A549 (cell line): Measurements from ENCODE around the gene ALDH5A1. TPM values are rescaled to one million over a fixed set of nuclear protein-coding genes. Genes with fewer than 3 reads are reported as not detected.

Experiments used
- ATAC-seq, 2 experiments: fragments of 200-7000 bp in 1 of 2; fragments of >200 bp in 1 of 2; cut with Nextera tagmentation in 1 of 2; cut with Tn5 transposase in 1 of 2; 3 replicates each; pipeline versions ENCODE4 v1.8.0 to v1.9.1; 2018 to 2020; ENCODE audit warnings: mild to moderate bottlenecking in 1 of 2, moderate library complexity in 1 of 2
- CTCF ChIA-PET: fragments of 300-600 bp; sonication (Branson Sonifier 250); formaldehyde crosslinking; extraction: SDS; loops from one replicate; lab custom pipeline; 2021; ENCODE audit warnings: antibody characterized with exemption, inconsistent platforms; lab: Yijun Ruan, JAX
- POLR2A ChIA-PET: fragments of 350-600 bp; formaldehyde crosslinking; extraction: SDS; loops from one replicate; lab custom pipeline; 2021; ENCODE audit warnings: antibody characterized with exemption, inconsistent platforms; lab: Yijun Ruan, JAX
- DNase-seq, 2 experiments: peaks; one replicate each; pipeline versions ENCODE4 v3.0.0 to v3.0.0-alpha.2; 2011 to 2016; ENCODE audit warnings: low read depth in 1 of 2, low spot score in 1 of 2
- FAIRE-seq: peaks from 2 replicates; lab custom pipeline; 2011; peaks lifted over from hg19 to GRCh38; lab: Jason Lieb, UNC
- H3K27ac ChIP-seq, 2 experiments: fragments of >200 bp; sonication (Bioruptor Twin); formaldehyde crosslinking; 3 replicates each; pipeline ENCODE4 v1.5.1; 2016 to 2017
- H3K4me1 ChIP-seq: fragments of >200 bp; sonication (Bioruptor Twin); formaldehyde crosslinking; 3 replicates; pipeline ENCODE4 v1.6.1; 2016
- H3K4me2 ChIP-seq: fragments of >200 bp; sonication (Bioruptor Twin); formaldehyde crosslinking; 3 replicates; pipeline ENCODE4 v1.6.1; 2016
- H3K4me3 ChIP-seq: fragments of >200 bp; sonication (Bioruptor Twin); formaldehyde crosslinking; 3 replicates; pipeline ENCODE4 v1.5.1; 2016
- H3K9me3 ChIP-seq: fragments of >200 bp; sonication (Bioruptor Twin); formaldehyde crosslinking; 3 replicates; pipeline ENCODE4 v1.6.1; 2016
- BCL3 ChIP-seq: fragments of >200 bp; sonication (Bioruptor Twin); formaldehyde crosslinking; IDR thresholded peaks from 3 replicates; pipeline ENCODE4 v1.6.1; 2016
- CBX2 ChIP-seq: fragments of 200-600 bp; sonication (generic); IDR thresholded peaks from 2 replicates; pipeline ENCODE4 v1.6.1; 2016; ENCODE audit warnings: low read depth, mild to moderate bottlenecking, borderline replicate concordance
- CHD2 ChIP-seq: fragments of 150-350 bp; IDR thresholded peaks from 2 replicates; pipeline ENCODE4 v1.6.1; 2014; ENCODE audit warnings: low read length; ENCODE audit not compliant: partially characterized antibody
- CHD4 ChIP-seq: fragments of 200-600 bp; sonication (generic); IDR thresholded peaks from 2 replicates; pipeline ENCODE4 v1.6.1; 2016; ENCODE audit warnings: antibody characterized with exemption, mild to moderate bottlenecking, borderline replicate concordance
- EP300 ChIP-seq, 2 experiments: fragments of >200 bp; sonication (Bioruptor Twin); formaldehyde crosslinking; IDR thresholded peaks; 2 replicates in 1 of 2; 3 replicates in 1 of 2; pipeline ENCODE4 v1.6.1; 2016 to 2017
- ESRRA ChIP-seq: fragments of 150-350 bp; IDR thresholded peaks from 2 replicates; pipeline ENCODE4 v1.6.1; 2014; ENCODE audit warnings: mild to moderate bottlenecking, low read length, borderline replicate concordance
- FOSB ChIP-seq: fragments of 250-450 bp; sonication (Bioruptor Pico); IDR thresholded peaks from 2 replicates; pipeline ENCODE4 v1.5.0; 2020; ENCODE audit warnings: mild to moderate bottlenecking, moderate library complexity
- GATA3 ChIP-seq: IDR thresholded peaks from 2 replicates; pipeline ENCODE4 v1.6.1; 2012; ENCODE audit warnings: borderline replicate concordance
- HOXA7 ChIP-seq: fragments of 250-450 bp; sonication (Bioruptor Pico); IDR thresholded peaks from 2 replicates; pipeline ENCODE4 v1.5.0; 2020; ENCODE audit warnings: mild to moderate bottlenecking, moderate library complexity
- JUN ChIP-seq, 2 experiments: fragments of >200 bp; sonication (Bioruptor Twin); formaldehyde crosslinking; IDR thresholded peaks; 2 replicates in 1 of 2; 3 replicates in 1 of 2; pipeline ENCODE4 v1.6.1; 2016 to 2017
- KDM1A ChIP-seq: fragments of 200-600 bp; sonication (generic); IDR thresholded peaks from 2 replicates; pipeline ENCODE4 v1.6.1; 2016; ENCODE audit warnings: low read depth, mild to moderate bottlenecking
- MAFK ChIP-seq: fragments of 450-650 bp; IDR thresholded peaks from 2 replicates; pipeline ENCODE4 v1.6.1; 2014; ENCODE audit not compliant: partially characterized antibody
- MAZ ChIP-seq: fragments of 150-350 bp; IDR thresholded peaks from 2 replicates; pipeline ENCODE4 v1.6.1; 2014; ENCODE audit warnings: antibody characterized with exemption, low read depth, low read length, borderline replicate concordance
- NPAS2 ChIP-seq: fragments of 250-450 bp; sonication (Bioruptor Pico); IDR thresholded peaks from 2 replicates; pipeline ENCODE4 v1.8.0; 2022; ENCODE audit warnings: mild to moderate bottlenecking, moderate library complexity, borderline replicate concordance
- NR3C1 ChIP-seq: fragments of >200 bp; sonication (Bioruptor Twin); formaldehyde crosslinking; IDR thresholded peaks from 3 replicates; pipeline ENCODE4 v1.6.1; 2017
- PHF8 ChIP-seq: fragments of 200-600 bp; sonication (generic); IDR thresholded peaks from 2 replicates; pipeline ENCODE4 v1.6.1; 2016; ENCODE audit warnings: low read depth, mild to moderate bottlenecking, antibody characterized with exemption, moderate library complexity, borderline replicate concordance
- POLR2A ChIP-seq: IDR thresholded peaks from 2 replicates; pipeline ENCODE4 v1.6.1; 2012; ENCODE audit warnings: mild to moderate bottlenecking, low read length
- POLR2AphosphoS2 ChIP-seq: conservative IDR thresholded peaks from 2 replicates; pipeline ENCODE4 v1.6.1; 2012; ENCODE audit warnings: low read length, improper control_type of control experiment, inconsistent platforms
- RAD21 ChIP-seq, 2 experiments: fragments of >200 bp in 1 of 2; sonication (Bioruptor Twin) in 1 of 2; formaldehyde crosslinking in 1 of 2; IDR thresholded peaks in 1 of 2; conservative IDR thresholded peaks in 1 of 2; 2 replicates in 1 of 2; 3 replicates in 1 of 2; pipeline ENCODE4 v1.6.1; 2012 to 2018; ENCODE audit warnings: inconsistent platforms in 1 of 2
- RARB ChIP-seq: fragments of 250-450 bp; sonication (Bioruptor Pico); IDR thresholded peaks from 2 replicates; pipeline ENCODE4 v1.8.0; 2021; ENCODE audit warnings: mild to moderate bottlenecking, moderate library complexity
- RFX5 ChIP-seq: fragments of 450-650 bp; IDR thresholded peaks from 2 replicates; pipeline ENCODE4 v1.7.1; 2014; ENCODE audit warnings: antibody characterized with exemption, mild to moderate bottlenecking, moderate library complexity
- SMC3 ChIP-seq: fragments of >200 bp; sonication (Bioruptor Twin); formaldehyde crosslinking; IDR thresholded peaks from 3 replicates; pipeline ENCODE4 v1.6.1; 2018; ENCODE audit warnings: inconsistent platforms
- SREBF2 ChIP-seq: fragments of 450-650 bp; IDR thresholded peaks from 2 replicates; pipeline ENCODE4 v1.6.1; 2014; ENCODE audit warnings: mild to moderate bottlenecking, moderate library complexity
- TP53 ChIP-seq: fragments of 250-450 bp; sonication (Bioruptor Pico); IDR thresholded peaks from 2 replicates; pipeline ENCODE4 v1.5.0; 2021; ENCODE audit warnings: mild to moderate bottlenecking, moderate library complexity
- ZC3H11A ChIP-seq: fragments of 450-650 bp; IDR thresholded peaks from 2 replicates; pipeline ENCODE4 v1.6.1; 2014; ENCODE audit warnings: antibody characterized with exemption, mild to moderate bottlenecking
- ZFP36 ChIP-seq: fragments of 450-650 bp; IDR thresholded peaks from 2 replicates; pipeline ENCODE4 v1.6.1; 2014; ENCODE audit warnings: borderline replicate concordance; ENCODE audit not compliant: partially characterized antibody
- WGBS: methylation state at CpG from one replicate; pipeline ENCODE4 v1.1.6; 2017; ENCODE audit errors: missing lambda C conversion rate; 5-methylcytosine and 5-hydroxymethylcytosine counted together
- polyA plus RNA-seq, 4 experiments: library from polyadenylated mRNA; depleted of rRNA in 3 of 4; stranded (reverse); fragments of >200 nt; fragmentation: RNase III in 1 of 4; extraction: RNeasy Plus Mini Kit Qiagen cat#74134 plus additional on column Dnase treatment in 1 of 4; gene quantifications; 2 replicates in 3 of 4; 3 replicates in 1 of 4; pipeline ENCODE4 v1.2.3, GENCODE V29; 2011 to 2017
- TF ChIP-seq, protein P1 (sequence below): fragments of >200 bp; sonication (Bioruptor Twin); formaldehyde crosslinking; IDR thresholded peaks from 3 replicates; pipeline ENCODE4 v1.5.1; 2016
- TF ChIP-seq, protein P2 (sequence below): fragments of 250-450 bp; sonication (Bioruptor Pico); IDR thresholded peaks from 2 replicates; pipeline ENCODE4 v1.5.0; 2020; ENCODE audit warnings: low read depth, mild to moderate bottlenecking, moderate library complexity
- TF ChIP-seq, protein P3 (sequence below): fragments of 250-450 bp; sonication (Bioruptor Pico); IDR thresholded peaks from 2 replicates; pipeline ENCODE4 v1.5.0; 2021; ENCODE audit warnings: mild to moderate bottlenecking, moderate library complexity, borderline replicate concordance

Gene ALDH5A1
- polyA plus RNA-seq, 2 of the 4 experiments (the other 2 are of a cell fraction), result 6.9 to 10.9 TPM

DNA sequence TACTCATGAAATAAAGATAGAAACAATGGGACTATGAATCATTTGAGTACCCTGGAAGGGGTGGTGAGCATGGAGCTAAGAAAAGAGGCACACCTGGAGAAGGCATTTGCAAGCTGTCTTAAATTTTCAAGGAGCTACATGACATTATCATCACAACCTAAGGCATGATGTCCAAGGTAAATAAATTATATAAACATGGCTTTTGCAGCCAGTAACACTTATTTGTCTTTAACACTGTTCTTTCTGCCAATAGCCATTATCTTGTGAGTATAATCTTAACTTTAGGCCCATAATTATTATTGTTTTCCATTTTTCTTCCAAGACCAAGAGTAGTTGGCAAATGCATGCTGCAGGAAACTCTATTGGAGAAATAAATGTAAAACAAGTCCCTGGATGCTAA, 63.7 kb downstream of the ALDH5A1 start:
- Histone ChIP-seq H3K4me3 (no peak overlapping the region), H3K9me3 (no peaks in the 10 kb centered on the region), H3K4me2 (no peak overlapping the region), H3K27ac (no peak overlapping the region)
- CTCF ChIA-PET, result interaction anchor here (0.6 to 1.2 kb wide), 2 partner anchors 24 to 656 kb away, joined by 3 read pairs; no protein-coding TSS in a partner anchor
- no peak for ATAC-seq
- no peak for DNase-seq
- FAIRE-seq, result no peak
- TF ChIP-seq BCL3 (no peak), PHF8 (no peak), HOXA7 (no peak), GATA3 (no peak), ESRRA (no peak), JUN (IDR thresholded peaks at IDR 0.05) (no peak), POLR2AphosphoS2 (no peak), CBX2 (no peak), SREBF2 (no peak), EP300 (IDR thresholded peaks at IDR 0.05) (no peak), NR3C1 (no peak), MAZ (no peak), RAD21 (conservative IDR thresholded peaks at IDR 0.05 in 1 of 2, IDR thresholded peaks at IDR 0.05 in 1 of 2) (no peak)
- TF ChIP-seq, protein P1, sequence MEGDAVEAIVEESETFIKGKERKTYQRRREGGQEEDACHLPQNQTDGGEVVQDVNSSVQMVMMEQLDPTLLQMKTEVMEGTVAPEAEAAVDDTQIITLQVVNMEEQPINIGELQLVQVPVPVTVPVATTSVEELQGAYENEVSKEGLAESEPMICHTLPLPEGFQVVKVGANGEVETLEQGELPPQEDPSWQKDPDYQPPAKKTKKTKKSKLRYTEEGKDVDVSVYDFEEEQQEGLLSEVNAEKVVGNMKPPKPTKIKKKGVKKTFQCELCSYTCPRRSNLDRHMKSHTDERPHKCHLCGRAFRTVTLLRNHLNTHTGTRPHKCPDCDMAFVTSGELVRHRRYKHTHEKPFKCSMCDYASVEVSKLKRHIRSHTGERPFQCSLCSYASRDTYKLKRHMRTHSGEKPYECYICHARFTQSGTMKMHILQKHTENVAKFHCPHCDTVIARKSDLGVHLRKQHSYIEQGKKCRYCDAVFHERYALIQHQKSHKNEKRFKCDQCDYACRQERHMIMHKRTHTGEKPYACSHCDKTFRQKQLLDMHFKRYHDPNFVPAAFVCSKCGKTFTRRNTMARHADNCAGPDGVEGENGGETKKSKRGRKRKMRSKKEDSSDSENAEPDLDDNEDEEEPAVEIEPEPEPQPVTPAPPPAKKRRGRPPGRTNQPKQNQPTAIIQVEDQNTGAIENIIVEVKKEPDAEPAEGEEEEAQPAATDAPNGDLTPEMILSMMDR, result no peak
- TF ChIP-seq, all 56 proteins: peak for 0
- no peaks in the 10 kb centered on the region for H3K4me1 ChIP-seq
- POLR2A ChIA-PET, result no interaction called here

DNA sequence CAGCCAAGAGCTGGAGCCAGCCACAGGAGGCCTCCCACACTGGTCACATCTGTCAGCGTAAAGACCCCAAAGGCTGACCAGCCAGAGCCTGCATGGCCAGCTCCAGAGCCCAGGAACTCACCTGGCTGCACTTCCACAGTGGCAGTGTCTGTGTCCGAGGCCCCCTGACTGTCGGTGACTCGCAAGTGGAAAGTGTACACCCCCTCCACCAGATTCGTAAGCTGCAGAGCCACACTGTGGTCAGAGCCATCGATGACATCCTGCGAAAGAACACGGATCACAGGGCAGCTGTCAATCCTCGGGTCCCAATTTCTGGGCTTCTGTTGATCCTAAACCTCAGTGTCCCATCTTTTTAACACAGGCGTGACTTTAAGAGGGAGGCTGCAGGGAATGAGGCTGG, 69.3 kb downstream of the ALDH5A1 start:
- no peak overlapping the region for H3K4me3 ChIP-seq
- DNase-seq (no peak), ATAC-seq (no peak), FAIRE-seq (no peak)
- ChIA-PET POLR2A (no interaction called here), CTCF (interaction anchor here (1.2 to 4.9 kb wide), 3 partner anchors 9 to 203 kb away, joined by 3 to 26 read pairs (median 3); no protein-coding TSS in a partner anchor)
- 90% methylated on average over 6 of the region's 10 CpGs for WGBS
- H3K27ac ChIP-seq, result no peak overlapping the region
- H3K4me1 ChIP-seq, result no peaks in the 10 kb centered on the region
- no peaks in the 10 kb centered on the region for H3K9me3 ChIP-seq
- H3K4me2 ChIP-seq, result no peak overlapping the region
- TF ChIP-seq KDM1A (no peak), ESRRA (no peak), FOSB (no peak), NR3C1 (no peak), NPAS2 (CRISPR knock-in tag) (no peak)
- TF ChIP-seq, protein P2, sequence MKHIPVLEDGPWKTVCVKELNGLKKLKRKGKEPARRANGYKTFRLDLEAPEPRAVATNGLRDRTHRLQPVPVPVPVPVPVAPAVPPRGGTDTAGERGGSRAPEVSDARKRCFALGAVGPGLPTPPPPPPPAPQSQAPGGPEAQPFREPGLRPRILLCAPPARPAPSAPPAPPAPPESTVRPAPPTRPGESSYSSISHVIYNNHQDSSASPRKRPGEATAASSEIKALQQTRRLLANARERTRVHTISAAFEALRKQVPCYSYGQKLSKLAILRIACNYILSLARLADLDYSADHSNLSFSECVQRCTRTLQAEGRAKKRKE (CRISPR knock-in tag), result no peak

DNA sequence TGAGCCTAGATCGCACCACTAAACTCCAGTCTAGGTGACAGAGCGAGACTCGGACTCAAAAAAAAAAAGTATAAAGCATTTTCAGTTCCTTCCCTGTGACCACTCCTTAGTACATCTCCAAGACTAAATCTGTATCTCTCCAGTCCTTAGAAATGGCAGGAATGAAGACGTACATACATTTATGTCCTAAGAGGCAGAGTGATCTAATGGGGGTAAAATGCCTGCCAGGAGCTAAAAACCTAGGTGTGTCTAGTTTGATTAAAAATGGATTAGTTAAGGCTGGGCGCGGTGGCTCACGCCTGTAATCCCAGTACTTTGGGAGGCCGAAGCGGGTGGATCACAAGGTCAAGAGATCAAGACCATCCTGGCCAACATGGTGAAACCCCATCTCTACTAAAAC, 70.4 kb downstream of the ALDH5A1 start:
- Histone ChIP-seq H3K27ac (no peak overlapping the region), H3K9me3 (no peaks in the 10 kb centered on the region), H3K4me3 (no peak overlapping the region), H3K4me1 (no peaks in the 10 kb centered on the region), H3K4me2 (no peak overlapping the region)
- FAIRE-seq (no peak), DNase-seq (no peak), ATAC-seq (no peak)
- ChIA-PET POLR2A (no interaction called here), CTCF (interaction anchor here (1.2 to 4.9 kb wide), 3 partner anchors 16 to 202 kb away, joined by 3 to 26 read pairs (median 10); no protein-coding TSS in a partner anchor)
- 92% methylated on average over 9 of the region's 9 CpGs for WGBS
- TF ChIP-seq ZC3H11A, result no peak
- no peak for TF ChIP-seq TP53 (CRISPR knock-in tag)
- TF ChIP-seq CHD4, result no peak
- TF ChIP-seq HOXA7, result no peak
- TF ChIP-seq RFX5, result no peak
- TF ChIP-seq POLR2A, result no peak
- no peak for TF ChIP-seq CHD2
- no peak for TF ChIP-seq JUN (IDR thresholded peaks at IDR 0.05)
- TF ChIP-seq RARB (CRISPR knock-in tag), result no peak
- TF ChIP-seq, protein P2 (CRISPR knock-in tag), result no peak
- TF ChIP-seq SMC3, result no peak
- TF ChIP-seq ZFP36, result no peak
- TF ChIP-seq MAZ, result no peak
- TF ChIP-seq PHF8, result no peak
- TF ChIP-seq, protein P3, sequence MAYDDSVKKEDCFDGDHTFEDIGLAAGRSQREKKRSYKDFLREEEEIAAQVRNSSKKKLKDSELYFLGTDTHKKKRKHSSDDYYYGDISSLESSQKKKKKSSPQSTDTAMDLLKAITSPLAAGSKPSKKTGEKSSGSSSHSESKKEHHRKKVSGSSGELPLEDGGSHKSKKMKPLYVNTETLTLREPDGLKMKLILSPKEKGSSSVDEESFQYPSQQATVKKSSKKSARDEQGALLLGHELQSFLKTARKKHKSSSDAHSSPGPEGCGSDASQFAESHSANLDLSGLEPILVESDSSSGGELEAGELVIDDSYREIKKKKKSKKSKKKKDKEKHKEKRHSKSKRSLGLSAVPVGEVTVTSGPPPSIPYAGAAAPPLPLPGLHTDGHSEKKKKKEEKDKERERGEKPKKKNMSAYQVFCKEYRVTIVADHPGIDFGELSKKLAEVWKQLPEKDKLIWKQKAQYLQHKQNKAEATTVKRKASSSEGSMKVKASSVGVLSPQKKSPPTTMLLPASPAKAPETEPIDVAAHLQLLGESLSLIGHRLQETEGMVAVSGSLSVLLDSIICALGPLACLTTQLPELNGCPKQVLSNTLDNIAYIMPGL (CRISPR knock-in tag), result no peak
- no peak for TF ChIP-seq NPAS2 (CRISPR knock-in tag)
- no peak for TF ChIP-seq MAFK
